CD4-positive, alpha-beta T cell treated with Interleukin-21 for 1 hour (primary cell): ENCODE measurements around the gene FANCD2.
"Not testable (repeated sequence)": the region's sequence is repeated elsewhere in the genome, so short reads cannot be mapped to it uniquely, and the experiment has no call there.

Experiments used
- DNase-seq: peaks from one replicate; pipeline ENCODE4 v3.0.0-alpha.2; 2020

FANCD2 gene

DNA sequence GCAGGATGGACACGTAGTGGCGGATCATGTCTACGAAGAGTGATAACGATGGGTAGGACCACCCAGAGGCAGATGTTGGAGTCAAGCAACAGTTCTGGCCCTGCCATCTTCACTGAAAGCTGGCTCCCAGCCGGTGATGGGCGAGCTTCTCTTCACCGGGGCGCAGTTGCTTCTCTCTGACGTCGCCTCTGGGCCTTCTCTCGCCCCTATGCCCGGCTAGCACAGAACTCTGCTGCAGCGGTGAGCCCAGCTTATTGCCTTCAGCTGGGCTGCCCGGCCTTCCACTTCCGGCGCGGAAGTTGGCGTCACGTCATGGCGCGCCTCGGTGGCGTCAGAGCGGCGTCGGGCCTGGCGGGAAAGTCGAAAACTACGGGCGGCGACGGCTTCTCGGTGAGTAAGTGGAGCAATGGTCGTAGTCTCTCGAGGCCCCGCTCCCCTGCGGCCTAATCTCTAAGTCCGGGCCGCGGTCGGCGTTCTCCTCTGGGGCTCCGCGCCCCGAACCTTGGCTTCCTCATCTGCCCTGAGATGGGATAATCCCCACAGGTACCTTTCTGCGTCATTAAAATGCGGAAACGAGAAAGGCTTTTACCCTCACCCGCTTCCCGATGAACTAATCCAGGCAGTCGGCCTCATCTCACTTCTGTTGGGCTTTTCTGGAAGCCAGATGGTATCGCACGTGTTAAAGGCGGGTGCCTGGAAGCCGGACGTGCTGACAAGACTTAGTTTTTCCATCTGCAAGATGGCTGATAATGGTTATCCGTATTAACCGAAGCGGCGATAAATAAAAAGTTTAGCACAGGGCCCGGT lies at the start of gene FANCD2:
FANCD2 (plus strand) TSS at position 354 of the 807 bp plus-strand sequence. CDS start 2,221 bp downstream, outside the sequence.
- DNase-seq: peak; percentile 92

GRCh38 chr3:9976721-9977709 lies 49.2 kb upstream of the FANCD2 start:
- DNase-seq: no peak

GRCh38 chr3:9978710-9979305 lies 47.4 kb upstream of the FANCD2 start:
- DNase-seq: no peak

GRCh38 chr3:9980251-9980650 lies 46.0 kb upstream of the FANCD2 start:
- DNase-seq: no peak

- DNase-seq: no peak
Measured at GRCh38 chr3:9986230-9986725, 40.0 kb upstream of the FANCD2 start.

DNA sequence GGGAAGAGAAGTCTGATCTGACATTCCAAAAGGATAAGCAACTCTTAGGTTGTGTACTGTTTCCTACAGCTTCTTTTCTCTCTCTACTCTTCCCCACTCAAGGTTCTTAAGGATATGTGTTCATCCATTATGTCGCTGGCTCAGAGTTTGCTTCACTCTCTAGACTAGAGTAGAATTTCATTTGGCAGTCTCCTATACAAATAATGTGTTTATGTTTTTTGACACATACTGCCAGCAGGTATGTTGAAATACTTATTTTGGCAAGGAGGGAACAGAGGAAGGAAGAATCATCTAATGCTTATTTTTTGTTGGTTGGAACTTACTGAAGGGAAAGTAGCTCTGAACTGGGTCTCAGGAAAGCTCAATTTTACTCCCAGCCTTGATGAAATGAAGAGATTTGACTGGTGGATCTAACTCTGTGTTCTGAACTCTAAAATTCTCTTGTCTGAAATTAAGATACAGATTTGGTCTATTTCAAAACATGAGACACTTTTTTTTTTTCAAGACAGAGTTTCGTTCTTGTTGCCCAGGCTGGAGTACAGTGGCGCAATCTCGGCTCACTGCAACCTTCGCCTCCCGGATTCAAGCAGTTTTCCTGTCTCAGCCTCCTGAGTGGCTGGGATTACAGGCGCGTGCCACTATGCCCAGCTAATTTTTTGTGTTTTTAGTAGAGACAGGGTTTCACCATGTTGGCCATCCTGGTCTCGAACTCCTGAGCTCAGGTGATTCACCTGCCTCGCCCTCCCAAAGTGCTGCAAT lies 32.0 kb upstream of the FANCD2 start:
- DNase-seq: no peak

- DNase-seq: no peak
Measured at GRCh38 chr3:10000686-10001085, 25.6 kb upstream of the FANCD2 start.

GRCh38 chr3:10002951-10003350 lies 23.3 kb upstream of the FANCD2 start:
- no peak for DNase-seq

- DNase-seq: no peak
Measured at GRCh38 chr3:10004506-10004905, 21.7 kb upstream of the FANCD2 start.

- DNase-seq: no peak
Measured at GRCh38 chr3:10004960-10005564, 21.2 kb upstream of the FANCD2 start.

- no peak for DNase-seq
Measured at GRCh38 chr3:10006048-10006761, 20.0 kb upstream of the FANCD2 start.

DNA sequence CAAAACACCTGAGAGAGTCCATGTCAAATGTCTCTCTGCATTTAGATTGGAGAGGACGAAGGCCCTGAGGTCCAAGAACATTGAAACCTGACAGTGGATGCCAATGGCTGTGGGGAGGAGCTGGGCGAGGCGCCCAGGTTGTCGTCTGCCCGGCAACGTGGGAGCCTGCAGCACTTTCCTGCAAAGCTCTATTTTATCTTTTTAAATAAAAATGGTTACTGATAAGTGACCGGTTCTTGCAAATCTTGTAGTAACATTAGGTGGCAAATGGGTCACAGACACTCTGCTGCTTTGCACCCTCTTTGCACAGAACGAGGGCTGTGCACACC lies 19.5 kb upstream of the FANCD2 start:
- no peak for DNase-seq

GRCh38 chr3:10007126-10007782 lies 19.0 kb upstream of the FANCD2 start:
- no peak for DNase-seq

DNA sequence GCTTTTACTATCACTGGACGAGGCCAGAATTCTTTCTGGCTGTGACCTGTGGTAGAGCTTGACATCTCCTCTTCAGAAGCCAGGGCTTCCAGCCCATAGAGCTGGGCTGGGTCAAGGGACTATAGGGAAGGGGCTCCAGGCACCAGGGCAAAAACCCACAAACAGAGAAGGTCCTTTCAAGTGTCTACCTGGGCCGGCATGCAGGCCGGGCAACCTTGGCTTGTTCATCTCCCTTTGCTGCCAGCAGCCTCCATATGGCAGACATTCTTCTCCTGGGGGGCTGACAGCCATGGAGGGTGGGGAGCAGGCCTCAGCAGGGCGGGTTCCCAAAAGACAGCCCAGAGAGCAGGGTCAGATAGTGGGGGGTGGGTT lies 18.0 kb upstream of the FANCD2 start:
- not testable (repeated sequence) for DNase-seq

GRCh38 chr3:10008588-10009344 lies 17.5 kb upstream of the FANCD2 start:
- peak; percentile 88 for DNase-seq

- no peak for DNase-seq
Measured at GRCh38 chr3:10010421-10010877, 15.8 kb upstream of the FANCD2 start.

- DNase-seq: peak; percentile 91
Measured at GRCh38 chr3:10010878-10011465, 15.3 kb upstream of the FANCD2 start.

- no peak for DNase-seq
Measured at GRCh38 chr3:10011631-10012030, 14.6 kb upstream of the FANCD2 start.

DNA sequence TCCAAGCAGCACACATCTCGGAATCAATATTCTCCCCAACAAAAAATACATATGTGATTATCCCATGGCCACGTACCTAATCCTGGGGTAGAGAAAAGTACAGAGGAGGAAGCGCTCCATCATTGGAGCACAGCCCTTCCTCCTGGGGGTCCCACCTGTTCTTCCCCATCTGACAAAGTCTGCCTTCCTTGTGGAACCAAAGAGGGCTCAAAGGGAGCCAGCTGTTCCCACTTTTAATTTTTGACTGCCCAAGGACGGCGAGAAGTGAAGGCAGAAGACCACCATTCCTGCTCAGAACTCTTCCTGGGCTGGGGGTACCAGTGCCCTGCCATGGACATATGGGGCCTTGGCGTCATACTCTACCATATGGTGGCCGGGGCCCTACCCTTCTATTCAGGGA lies 14.1 kb upstream of the FANCD2 start:
- DNase-seq: no peak
